WTC11 (cell line): ENCODE results near the gene RSPO4.

ENCODE experiments used
- AFF4 ChIP-seq: sonication (generic); formaldehyde crosslinking; IDR thresholded peaks from 2 replicates; pipeline ENCODE4 v1.8.1; 2023; ENCODE audit warnings: mild to moderate bottlenecking, missing genetic modification reagents, borderline replicate concordance
- CREB1 ChIP-seq: sonication (generic); formaldehyde crosslinking; IDR thresholded peaks from 2 replicates; pipeline ENCODE4 v1.8.0; 2023; ENCODE audit warnings: mild to moderate bottlenecking, missing genetic modification reagents
- CTCF ChIP-seq: fragments of 200-600 bp; IDR thresholded peaks from 2 replicates; pipeline ENCODE4 v1.8.0; 2022; ENCODE audit warnings: antibody characterized with exemption
- E2F5 ChIP-seq: sonication (generic); formaldehyde crosslinking; IDR thresholded peaks from 2 replicates; pipeline ENCODE4 v1.8.1; 2022; ENCODE audit warnings: mild to moderate bottlenecking, moderate library complexity, missing genetic modification reagents
- EMX1 ChIP-seq: fragments of 250-450 bp; sonication (Bioruptor Pico); IDR thresholded peaks from 2 replicates; pipeline ENCODE4 v1.8.0; 2021; ENCODE audit warnings: mild to moderate bottlenecking
- FOXJ3 ChIP-seq: sonication (generic); formaldehyde crosslinking; IDR thresholded peaks from 2 replicates; pipeline ENCODE4 v1.9.0; 2021; ENCODE audit warnings: missing genetic modification reagents, mild to moderate bottlenecking, borderline replicate concordance
- HMGXB4 ChIP-seq: sonication (generic); formaldehyde crosslinking; IDR thresholded peaks from 2 replicates; pipeline ENCODE4 v1.8.1; 2023; ENCODE audit warnings: mild to moderate bottlenecking, moderate library complexity, missing genetic modification reagents
- NR3C1 ChIP-seq: sonication (generic); formaldehyde crosslinking; conservative IDR thresholded peaks from 2 replicates; pipeline ENCODE4 v1.8.1; 2023; ENCODE audit warnings: low read depth, mild to moderate bottlenecking, missing genetic modification reagents
- TEAD1 ChIP-seq: sonication (generic); formaldehyde crosslinking; IDR thresholded peaks from 2 replicates; pipeline ENCODE4 v1.8.0; 2022; ENCODE audit warnings: mild to moderate bottlenecking, missing genetic modification reagents
- USF2 ChIP-seq: sonication (generic); formaldehyde crosslinking; IDR thresholded peaks from 2 replicates; pipeline ENCODE4 v1.8.1; 2023; ENCODE audit warnings: mild to moderate bottlenecking, missing genetic modification reagents, moderate library complexity
- ZNF138 ChIP-seq: sonication (generic); formaldehyde crosslinking; conservative IDR thresholded peaks from 2 replicates; pipeline ENCODE4 v1.8.1; 2022; ENCODE audit warnings: mild to moderate bottlenecking, moderate library complexity, missing genetic modification reagents
- ZNF281 ChIP-seq: sonication (generic); formaldehyde crosslinking; IDR thresholded peaks from 2 replicates; pipeline ENCODE4 v1.8.0; 2023; ENCODE audit warnings: mild to moderate bottlenecking, missing genetic modification reagents

- no peak for TF ChIP-seq CTCF
- TF ChIP-seq NR3C1 (CRISPR knock-in tag), result no peak
- no peak for TF ChIP-seq HMGXB4 (CRISPR knock-in tag)
- no peak for TF ChIP-seq USF2
- TF ChIP-seq EMX1, result no peak
- TF ChIP-seq AFF4, result no peak
- no peak for TF ChIP-seq CREB1 (CRISPR knock-in tag)
- TF ChIP-seq TEAD1, result no peak
- no peak for TF ChIP-seq E2F5 (CRISPR knock-in tag)
- TF ChIP-seq ZNF281 (CRISPR knock-in tag), result no peak
- no peak for TF ChIP-seq FOXJ3
- no peak for TF ChIP-seq ZNF138
Measured at GRCh38 chr20:946826-947225, 55.3 kb downstream of the RSPO4 start.
